Measurements from ENCODE around the gene TMEM18. TPM values are rescaled to one million over a fixed set of nuclear protein-coding genes. Genes with fewer than 3 reads are reported as not detected.
"Not testable (repeated sequence)": the region's sequence is repeated elsewhere in the genome, so short reads cannot be mapped to it uniquely, and the experiment has no call there.

TMEM18 gene
- polyA plus RNA-seq (ENCODE audit: insufficient read depth in 1 of 5, insufficient read length in 5 of 5, low replicate concordance in 1 of 5), result 10 to 100 TPM; 56.2 to 68.1 (median 59.5) TPM
- long read RNA-seq, donor 1, transcript TMEM18-201 (5 exons, 2,762 nt), result major isoform, 25 of 41 reads
- long read RNA-seq, donor 1, transcript TMEM18-207 (4 exons, 1,767 nt), result minor isoform, 7 of 41 reads
- long read RNA-seq, donor 1, partial matches to known transcripts, result 6 of 41 reads
- long read RNA-seq, donor 1, other reads (novel, unspliced or antisense), result 0 of 41 reads
- long read RNA-seq, donor 2, transcript TMEM18-201 (5 exons, 2,762 nt), result major isoform, 19 of 23 reads
- long read RNA-seq, donor 2, partial matches to known transcripts, result 0 of 23 reads
- long read RNA-seq, donor 2, other reads (novel, unspliced or antisense), result 0 of 23 reads
- long read RNA-seq, donor 3, transcript TMEM18-207 (4 exons, 1,767 nt), result minor isoform, 6 of 41 reads
- long read RNA-seq, donor 3, transcript TMEM18-201 (5 exons, 2,762 nt), result major isoform, 24 of 41 reads
- long read RNA-seq, donor 3, partial matches to known transcripts, result 7 of 41 reads
- long read RNA-seq, donor 3, other reads (novel, unspliced or antisense), result 0 of 41 reads
- long read RNA-seq, donor 4, transcript TMEM18-208 (2 exons, 1,706 nt), result minor isoform, 5 of 32 reads
- long read RNA-seq, donor 4, transcript TMEM18-201 (5 exons, 2,762 nt), result major isoform, 20 of 32 reads
- long read RNA-seq, donor 4, transcript TMEM18-207 (4 exons, 1,767 nt), result minor isoform, 5 of 32 reads
- long read RNA-seq, donor 4, partial matches to known transcripts, result 0 of 32 reads
- long read RNA-seq, donor 4, other reads (novel, unspliced or antisense), result 0 of 32 reads
- long read RNA-seq, donor 5, transcript TMEM18-201 (5 exons, 2,762 nt), result major isoform, 51 of 64 reads
- long read RNA-seq, donor 5, transcript TMEM18-208 (2 exons, 1,706 nt), result minor isoform, 8 of 64 reads
- long read RNA-seq, donor 5, partial matches to known transcripts, result 0 of 64 reads
- long read RNA-seq, donor 5, other reads (novel, unspliced or antisense), result 0 of 64 reads
- long read RNA-seq, donor 6, transcript TMEM18-201 (5 exons, 2,762 nt), result major isoform, 40 of 64 reads
- long read RNA-seq, donor 6, transcript TMEM18-207 (4 exons, 1,767 nt), result minor isoform, 8 of 64 reads
- long read RNA-seq, donor 6, transcript TMEM18-208 (2 exons, 1,706 nt), result minor isoform, 5 of 64 reads
- long read RNA-seq, donor 6, partial matches to known transcripts, result 5 of 64 reads
- long read RNA-seq, donor 6, other reads (novel, unspliced or antisense), result 5 of 64 reads
- long read RNA-seq, donor 7, transcript TMEM18-201 (5 exons, 2,762 nt), result major isoform, 17 of 29 reads
- long read RNA-seq, donor 7, partial matches to known transcripts, result 5 of 29 reads
- long read RNA-seq, donor 7, other reads (novel, unspliced or antisense), result 0 of 29 reads
- long read RNA-seq, donor 8, transcript TMEM18-201 (5 exons, 2,762 nt), result major isoform, 15 of 26 reads
- long read RNA-seq, donor 8, transcript TMEM18-207 (4 exons, 1,767 nt), result minor isoform, 7 of 26 reads
- long read RNA-seq, donor 8, partial matches to known transcripts, result 0 of 26 reads
- long read RNA-seq, donor 8, other reads (novel, unspliced or antisense), result 0 of 26 reads

DNA sequence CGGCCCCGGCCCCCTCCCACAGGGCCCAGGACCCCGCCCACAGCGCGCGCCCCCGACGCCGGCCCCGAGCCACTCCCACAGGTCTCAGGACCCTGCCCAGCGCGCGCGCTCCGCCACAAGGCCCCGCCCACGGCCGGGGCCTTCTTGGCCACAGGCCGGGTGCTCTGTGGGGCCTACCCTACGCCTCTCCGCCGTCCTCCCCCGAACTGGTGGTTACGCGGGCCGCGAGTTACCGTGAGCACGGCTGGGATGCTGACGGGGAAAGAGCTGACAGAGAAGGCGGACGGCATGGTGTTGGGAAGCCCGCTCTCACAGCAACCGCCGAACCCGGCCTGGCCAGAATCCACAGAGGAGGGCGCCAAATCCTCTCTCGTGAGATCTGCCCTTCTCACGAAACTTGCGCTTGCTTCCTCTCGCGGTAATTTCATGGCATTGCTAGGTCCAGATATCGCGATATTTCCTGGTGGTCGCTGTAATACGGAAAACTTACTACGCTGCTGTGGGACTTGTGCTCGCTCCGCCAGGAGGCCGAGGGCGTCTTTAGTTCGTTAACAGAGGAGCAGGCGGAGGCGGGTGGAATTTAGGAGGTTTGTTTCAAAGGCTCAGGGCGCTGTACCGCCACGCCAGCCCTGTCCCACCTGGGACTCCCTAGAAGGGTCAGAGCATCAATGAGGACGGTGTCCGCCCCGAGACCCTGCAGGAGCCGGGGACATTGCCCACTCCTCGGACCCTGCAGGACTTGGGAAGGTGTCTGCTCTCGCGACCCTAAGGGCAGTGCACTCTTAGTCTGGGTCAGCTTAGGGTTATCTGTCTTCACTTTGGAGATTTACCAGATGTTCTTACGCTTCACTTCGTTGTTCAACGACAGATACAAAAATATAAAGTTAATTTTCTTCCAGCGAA lies at the start of gene TMEM18:
TMEM18 (minus strand) TSS at position 351 of the 903 bp plus-strand sequence; CDS start at position 290, 61 bp downstream.
- DNase-seq, result peak; percentile 98 to 99

GRCh38 chr2:726169-726568 lies 49.0 kb upstream of the TMEM18 start:
- no peak for DNase-seq

GRCh38 chr2:725468-725867 lies 48.3 kb upstream of the TMEM18 start:
- DNase-seq, result no peak

- no peak for DNase-seq
Observed at GRCh38 chr2:723761-724160, 46.6 kb upstream of the TMEM18 start.

DNA sequence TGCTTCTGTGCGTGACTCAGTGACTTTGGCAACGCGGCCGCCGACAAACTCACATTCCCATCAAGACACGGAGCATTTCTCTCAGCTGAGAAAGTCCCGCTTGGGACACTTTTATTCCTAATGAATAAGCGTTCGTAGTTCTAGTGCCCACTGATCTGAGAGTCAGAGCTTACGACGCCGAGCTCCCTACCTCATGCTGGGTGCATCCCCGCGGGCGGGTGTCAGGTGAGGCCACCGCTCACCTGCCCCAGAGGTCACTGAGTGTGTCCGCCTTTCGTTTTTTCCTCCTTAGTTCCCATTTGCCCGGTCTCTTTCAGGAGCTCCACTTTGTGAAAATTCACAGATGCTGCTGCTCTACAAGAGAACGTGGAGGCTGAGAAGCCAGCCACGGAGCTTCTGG lies 43.6 kb upstream of the TMEM18 start:
- DNase-seq, result no peak

GRCh38 chr2:719734-720133 lies 42.5 kb upstream of the TMEM18 start:
- no peak for DNase-seq

GRCh38 chr2:719191-719590 lies 42.0 kb upstream of the TMEM18 start:
- DNase-seq, result no peak

- no peak for DNase-seq
Observed at GRCh38 chr2:717661-718060, 40.5 kb upstream of the TMEM18 start.

DNA sequence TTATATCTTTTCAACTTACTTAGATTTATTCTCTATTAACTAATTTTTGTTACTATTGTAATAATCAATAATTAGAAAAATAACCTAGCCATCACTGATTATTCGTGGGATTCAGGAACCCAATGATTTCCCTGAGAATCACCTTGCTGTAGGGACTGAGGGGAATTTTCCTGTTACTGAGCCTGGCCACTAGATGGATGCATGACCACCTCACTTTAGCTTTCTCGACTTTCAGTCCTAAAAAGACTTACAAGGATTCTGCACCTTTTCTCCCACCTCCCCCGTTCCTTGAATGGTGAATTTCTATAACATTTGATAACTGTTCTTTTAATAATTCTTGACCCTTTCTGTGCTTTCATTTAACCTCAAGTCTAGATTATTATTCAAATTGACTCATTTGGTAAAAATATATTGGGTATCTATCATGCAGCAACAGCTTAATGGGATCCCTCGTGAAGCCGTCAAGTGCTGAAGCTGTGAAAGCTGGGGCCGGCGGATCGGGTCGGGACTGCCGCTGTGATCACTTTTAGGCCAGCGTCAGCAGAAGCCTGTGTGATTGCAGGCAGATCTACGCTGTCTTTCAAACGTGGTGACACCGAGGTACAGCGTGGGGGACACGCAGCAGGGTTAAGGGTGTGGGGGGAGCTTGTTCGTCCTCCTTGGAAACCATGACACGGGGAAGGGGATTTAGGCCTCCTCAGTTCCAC lies 38.8 kb upstream of the TMEM18 start:
- DNase-seq, result no peak

DNA sequence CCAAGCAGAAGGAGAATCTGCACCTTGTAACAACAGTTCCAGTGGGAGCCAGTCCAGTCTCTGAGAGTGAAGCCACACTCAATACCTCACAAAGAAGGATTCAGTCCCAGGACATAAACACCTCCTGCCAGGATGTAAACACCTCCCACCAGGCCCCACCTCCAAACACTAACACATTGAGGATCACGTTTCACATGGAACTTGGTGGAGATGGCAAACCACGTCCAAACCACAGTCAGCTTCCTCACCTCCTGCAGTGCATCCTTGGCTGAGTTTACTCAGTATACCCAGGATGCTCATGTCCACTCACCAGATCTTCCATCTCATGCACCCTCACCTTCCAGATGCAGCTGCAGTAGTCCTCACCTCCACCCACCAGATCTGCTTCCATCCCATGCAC lies 37.8 kb upstream of the TMEM18 start:
- no peak for DNase-seq

DNA sequence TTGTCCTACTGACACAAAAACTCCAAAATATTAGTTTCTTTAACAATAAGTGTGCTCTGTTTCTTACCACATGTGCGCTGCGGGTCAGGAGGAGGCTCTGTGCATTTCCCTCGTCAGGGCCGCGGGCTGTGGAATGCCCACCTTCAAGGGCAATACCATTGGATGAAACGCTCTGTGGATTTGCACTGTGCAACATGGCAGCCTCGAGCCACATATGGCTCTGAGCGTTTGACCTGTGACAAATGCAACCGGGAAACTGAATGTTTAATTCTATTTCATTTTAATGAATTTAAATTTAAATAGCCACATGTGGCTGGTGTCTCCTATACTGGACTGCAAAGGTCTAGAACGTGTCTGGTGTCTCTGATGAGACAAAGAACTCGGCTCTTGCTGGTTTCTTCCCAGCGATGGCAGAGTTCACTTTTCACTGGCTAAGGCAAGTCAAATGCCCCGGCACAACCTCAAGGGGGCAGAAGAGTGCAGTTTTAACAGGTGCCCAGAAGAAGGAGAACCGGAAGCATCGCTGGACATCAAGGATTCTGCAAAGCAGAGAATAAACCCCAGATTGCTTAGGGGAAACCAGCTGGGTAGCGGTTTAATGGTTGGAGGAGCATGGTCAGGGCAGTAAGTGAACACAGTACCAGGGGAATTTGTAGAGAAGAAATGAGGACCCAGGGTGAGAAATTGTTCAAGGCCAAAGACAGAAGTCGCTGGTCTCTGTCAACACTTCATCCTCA lies 37.0 kb upstream of the TMEM18 start:
- DNase-seq, result peak in 1 of 2 donors; percentile 30

- no peak for DNase-seq
Observed at GRCh38 chr2:710867-711665, 33.9 kb upstream of the TMEM18 start.

DNA sequence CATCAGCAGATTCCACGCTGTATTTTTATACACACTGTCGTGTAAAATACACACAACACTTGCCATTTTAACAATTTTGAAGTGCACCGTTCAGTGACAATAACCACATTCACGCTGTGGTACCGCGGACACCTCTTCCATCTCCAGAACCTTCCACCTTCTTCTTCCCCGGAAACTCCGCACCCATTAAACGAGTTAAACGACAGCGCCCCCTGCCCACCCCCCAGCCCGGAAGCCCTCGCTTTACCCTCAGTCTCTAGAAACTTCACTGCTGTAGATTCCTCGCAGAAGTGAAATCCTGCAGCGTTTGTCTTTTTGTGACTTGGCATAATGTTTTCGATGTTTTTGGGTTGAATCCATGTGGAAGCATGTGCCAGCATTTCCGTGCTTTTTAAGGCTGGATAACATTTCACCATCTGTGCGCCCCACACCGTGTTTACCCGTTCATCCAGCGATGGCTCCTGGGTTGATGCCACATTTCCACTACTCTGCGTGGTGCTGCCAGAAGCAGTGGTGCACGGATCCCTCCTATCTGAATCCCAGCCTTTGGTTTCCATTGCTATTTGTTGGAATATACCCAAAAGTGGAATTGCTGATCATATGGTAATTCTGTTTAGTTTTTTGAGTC lies 32.0 kb upstream of the TMEM18 start:
- peak in 1 of 2 donors; percentile 16 for DNase-seq

GRCh38 chr2:708667-709066 lies 31.5 kb upstream of the TMEM18 start:
- no peak for DNase-seq

GRCh38 chr2:705971-706511 lies 28.8 kb upstream of the TMEM18 start:
- DNase-seq, result no peak

- DNase-seq, result not testable (repeated sequence)
Observed at GRCh38 chr2:702765-703164, 25.6 kb upstream of the TMEM18 start.

All from right lung (tissue), 10 donors.